ENCODE results near the gene PRKAG2.

The PRKAG2 gene

DNA sequence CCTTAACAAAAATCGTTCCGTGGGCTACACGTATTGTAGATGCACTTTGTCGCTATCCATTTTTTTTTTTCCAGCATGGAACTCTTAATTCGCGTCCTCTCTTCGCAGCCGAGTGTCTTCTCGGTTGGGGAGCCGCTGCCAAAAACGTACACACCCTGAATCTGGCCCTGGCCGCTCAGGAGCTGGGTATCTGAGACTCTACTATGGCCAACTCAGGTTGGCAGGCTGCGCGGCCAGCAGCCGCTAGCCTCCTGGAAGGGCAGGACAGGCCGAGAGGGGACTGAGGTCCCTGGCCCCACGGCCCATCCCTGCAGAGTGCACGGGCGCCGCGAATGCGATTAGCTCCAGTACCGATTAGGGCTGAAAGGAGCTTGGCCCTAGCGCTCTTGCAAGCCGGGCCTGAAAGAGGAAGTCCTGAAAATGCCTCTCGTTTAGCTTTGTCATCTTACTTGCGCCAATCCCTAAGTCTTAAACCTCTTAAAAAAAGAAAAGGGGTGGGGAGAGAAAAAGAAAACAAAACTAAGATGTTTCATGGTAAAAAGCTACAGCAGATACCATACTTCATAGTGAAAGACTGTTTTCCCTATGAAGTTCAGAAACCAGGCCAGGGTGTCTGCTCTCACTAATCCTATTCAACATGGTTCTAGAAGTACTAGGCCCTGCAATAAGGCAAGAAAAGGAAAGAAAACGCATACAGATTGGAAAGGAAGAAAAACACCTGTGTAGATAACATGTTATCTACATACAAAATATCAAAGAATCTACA lies 244.0 kb downstream of the PRKAG2 start:
- Mint-ChIP-seq H3K27me3 (no peaks in the 10 kb centered on the region), H3K4me1 (peaks cover 10 to 19% of the 10 kb centered on the region in 2 donors), H3K36me3 (peaks cover 2 to 7% of the 10 kb centered on the region in 2 donors), H3K4me3 (peak overlapping the region; percentile 91 to 92), H3K27ac (peak overlapping the region; percentile 96), H3K9me3 (peaks cover 3 to 4% of the 10 kb centered on the region in 2 donors)
- peak; percentile 74 for DNase-seq
- ATAC-seq (replicated peaks): peak; percentile 77 to 80

GRCh38 chr7:151631953-151632749 lies 244.8 kb downstream of the PRKAG2 start:
- peaks cover 10 to 19% of the 10 kb centered on the region in 2 donors for H3K4me1 Mint-ChIP-seq
- ATAC-seq (replicated peaks) (peak; percentile 74 to 77), DNase-seq (peak; percentile 90)
- peak overlapping the region; percentile 91 to 92 for H3K4me3 Mint-ChIP-seq
- H3K9me3 Mint-ChIP-seq: peaks cover 3 to 4% of the 10 kb centered on the region in 2 donors
- H3K27me3 Mint-ChIP-seq: no peaks in the 10 kb centered on the region
- H3K36me3 Mint-ChIP-seq: peaks cover 2 to 7% of the 10 kb centered on the region in 2 donors
- H3K27ac Mint-ChIP-seq: peak overlapping the region; percentile 96

- peak overlapping the region; percentile 79 to 88 for H3K4me3 Mint-ChIP-seq
- no peaks in the 10 kb centered on the region for H3K27me3 Mint-ChIP-seq
- peaks cover 3 to 4% of the 10 kb centered on the region in 2 donors for H3K9me3 Mint-ChIP-seq
- ATAC-seq (replicated peaks) (peak; percentile 21 to 26), DNase-seq (no peak)
- peaks cover 11 to 19% of the 10 kb centered on the region in 2 donors for H3K4me1 Mint-ChIP-seq
- peak overlapping the region; percentile 31 for H3K27ac Mint-ChIP-seq
- H3K36me3 Mint-ChIP-seq: peaks cover 2 to 7% of the 10 kb centered on the region in 2 donors
These were observed 245.4 kb downstream of the PRKAG2 start for GRCh38 chr7:151631570-151631952.

GRCh38 chr7:151630851-151631569 lies 245.9 kb downstream of the PRKAG2 start:
- no peaks in the 10 kb centered on the region for H3K27me3 Mint-ChIP-seq
- peak overlapping the region; percentile 79 to 88 for H3K4me3 Mint-ChIP-seq
- H3K27ac Mint-ChIP-seq: peak overlapping the region; percentile 31
- DNase-seq (no peak), ATAC-seq (replicated peaks) (no peak)
- peaks cover 11 to 19% of the 10 kb centered on the region in 2 donors for H3K4me1 Mint-ChIP-seq
- peaks cover 2 to 7% of the 10 kb centered on the region in 2 donors for H3K36me3 Mint-ChIP-seq
- H3K9me3 Mint-ChIP-seq: peaks cover 3 to 4% of the 10 kb centered on the region in 2 donors

- peaks cover 3 to 4% of the 10 kb centered on the region in 2 donors for H3K9me3 Mint-ChIP-seq
- H3K36me3 Mint-ChIP-seq: peaks cover 5 to 11% of the 10 kb centered on the region in 2 donors
- peaks cover 11 to 22% of the 10 kb centered on the region in 2 donors for H3K4me1 Mint-ChIP-seq
- ATAC-seq (replicated peaks) (no peak), DNase-seq (no peak)
- peak overlapping the region in 1 of 2 donors; percentile 79 for H3K4me3 Mint-ChIP-seq
- no peak overlapping the region for H3K27ac Mint-ChIP-seq
- H3K27me3 Mint-ChIP-seq: no peaks in the 10 kb centered on the region
These were observed 246.6 kb downstream of the PRKAG2 start for GRCh38 chr7:151630358-151630757.

DNA sequence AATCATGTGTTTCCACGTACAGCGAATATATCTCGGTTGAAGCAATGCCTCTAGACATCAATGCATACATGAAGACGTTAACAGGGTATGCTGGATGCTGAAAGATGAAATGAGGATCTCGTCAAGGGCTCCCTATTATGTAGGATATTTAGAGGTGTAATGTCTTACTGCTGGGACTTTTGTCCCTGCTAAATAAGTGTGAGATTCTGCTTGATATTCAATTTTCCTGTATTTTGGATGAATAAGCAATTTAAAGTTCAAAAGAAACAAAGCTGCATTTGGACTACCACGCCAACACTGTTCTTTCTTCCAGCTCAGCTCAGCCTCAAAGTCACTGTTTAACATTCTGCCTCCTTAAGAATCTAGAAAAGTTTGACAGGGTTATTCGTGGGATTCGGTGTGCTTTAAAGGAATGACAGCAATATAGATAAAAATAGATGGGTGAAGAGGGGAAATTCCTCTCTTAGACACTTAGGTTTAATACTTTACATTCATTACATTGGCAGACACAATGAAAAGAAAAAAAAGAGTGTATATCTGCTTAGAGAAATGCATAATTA lies 247.1 kb downstream of the PRKAG2 start:
- peaks cover 3 to 4% of the 10 kb centered on the region in 2 donors for H3K9me3 Mint-ChIP-seq
- no peak overlapping the region for H3K27ac Mint-ChIP-seq
- no peaks in the 10 kb centered on the region for H3K27me3 Mint-ChIP-seq
- peaks cover 9 to 17% of the 10 kb centered on the region in 2 donors for H3K36me3 Mint-ChIP-seq
- DNase-seq (no peak), ATAC-seq (replicated peaks) (no peak)
- H3K4me1 Mint-ChIP-seq: peaks cover 13 to 27% of the 10 kb centered on the region in 2 donors
- no peak overlapping the region for H3K4me3 Mint-ChIP-seq

DNA sequence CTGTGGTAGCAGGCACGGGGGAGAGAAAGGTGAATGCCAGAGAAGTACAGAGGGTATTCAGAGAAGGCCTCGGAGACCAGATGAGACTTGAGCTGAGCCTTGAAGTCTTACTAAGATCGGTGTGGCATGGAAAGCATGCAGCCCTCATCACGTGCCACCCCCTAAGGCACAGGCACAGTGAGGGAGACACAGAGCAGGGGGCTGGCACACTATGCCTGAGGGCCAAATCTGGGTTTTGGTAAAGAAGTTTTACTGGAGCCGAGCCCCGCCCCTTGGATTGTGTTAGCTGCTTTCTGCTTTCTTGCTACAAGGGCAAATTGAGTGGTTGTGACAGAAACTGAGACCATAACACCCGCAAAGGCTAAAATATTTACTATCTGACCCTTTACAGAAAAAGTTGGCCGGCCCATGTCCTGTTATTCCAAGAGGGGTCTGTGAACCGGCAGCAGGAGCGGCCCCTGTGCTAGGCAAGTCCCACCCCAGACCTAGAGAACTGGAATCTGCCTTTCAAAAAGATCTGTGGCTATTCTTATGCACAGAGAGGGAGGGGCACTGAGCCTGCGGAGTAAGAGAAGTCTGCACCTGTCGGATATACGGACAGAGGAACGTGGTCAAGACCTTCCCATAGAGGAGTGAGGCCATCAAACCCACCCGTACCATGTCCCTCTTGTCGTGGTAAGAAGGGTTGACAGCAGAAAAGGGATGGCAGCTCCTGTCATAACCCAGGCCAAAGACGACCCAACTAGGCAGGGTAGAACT lies 247.9 kb downstream of the PRKAG2 start:
- Mint-ChIP-seq H3K27me3 (no peaks in the 10 kb centered on the region), H3K9me3 (peaks cover 3 to 4% of the 10 kb centered on the region in 2 donors), H3K4me1 (peaks cover 17 to 34% of the 10 kb centered on the region in 2 donors), H3K36me3 (peaks cover 9 to 20% of the 10 kb centered on the region in 2 donors), H3K4me3 (no peak overlapping the region), H3K27ac (no peak overlapping the region)
- DNase-seq: no peak
- ATAC-seq (replicated peaks): no peak

GRCh38 chr7:151626422-151627115 lies 250.3 kb downstream of the PRKAG2 start:
- no peak overlapping the region for H3K27ac Mint-ChIP-seq
- peaks cover 8 to 16% of the 10 kb centered on the region in 2 donors for H3K36me3 Mint-ChIP-seq
- no peaks in the 10 kb centered on the region for H3K9me3 Mint-ChIP-seq
- peaks cover 13 to 31% of the 10 kb centered on the region in 2 donors for H3K4me1 Mint-ChIP-seq
- ATAC-seq (replicated peaks) (peak; percentile 56 to 71), DNase-seq (no peak)
- no peaks in the 10 kb centered on the region for H3K27me3 Mint-ChIP-seq
- no peak overlapping the region for H3K4me3 Mint-ChIP-seq

DNA sequence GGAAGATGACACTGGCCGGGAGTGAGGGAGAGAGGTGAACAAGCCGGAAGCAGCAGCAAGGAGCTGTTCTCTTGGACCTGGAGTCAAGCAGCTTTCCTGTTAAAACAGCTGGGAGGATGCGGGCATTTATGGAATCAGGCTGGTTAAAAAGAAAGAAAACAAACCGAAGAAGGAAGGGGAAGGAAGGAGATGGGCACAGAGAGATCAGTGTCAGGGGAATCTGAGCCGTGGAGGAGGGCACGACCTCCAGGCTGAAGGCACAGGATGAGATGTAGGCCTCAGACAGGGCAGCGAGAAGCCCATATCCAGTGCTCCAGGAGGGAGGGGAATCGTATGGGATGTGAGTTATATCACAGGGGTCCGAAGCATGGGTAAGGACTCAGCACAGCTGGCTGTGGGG lies 251.3 kb downstream of the PRKAG2 start:
- no peak overlapping the region for H3K4me3 Mint-ChIP-seq
- H3K27me3 Mint-ChIP-seq: no peaks in the 10 kb centered on the region
- no peaks in the 10 kb centered on the region for H3K9me3 Mint-ChIP-seq
- H3K4me1 Mint-ChIP-seq: peaks cover 10 to 25% of the 10 kb centered on the region in 2 donors
- H3K27ac Mint-ChIP-seq: no peak overlapping the region
- ATAC-seq (replicated peaks) (no peak), DNase-seq (no peak)
- H3K36me3 Mint-ChIP-seq: peaks cover 8 to 16% of the 10 kb centered on the region in 2 donors

DNA sequence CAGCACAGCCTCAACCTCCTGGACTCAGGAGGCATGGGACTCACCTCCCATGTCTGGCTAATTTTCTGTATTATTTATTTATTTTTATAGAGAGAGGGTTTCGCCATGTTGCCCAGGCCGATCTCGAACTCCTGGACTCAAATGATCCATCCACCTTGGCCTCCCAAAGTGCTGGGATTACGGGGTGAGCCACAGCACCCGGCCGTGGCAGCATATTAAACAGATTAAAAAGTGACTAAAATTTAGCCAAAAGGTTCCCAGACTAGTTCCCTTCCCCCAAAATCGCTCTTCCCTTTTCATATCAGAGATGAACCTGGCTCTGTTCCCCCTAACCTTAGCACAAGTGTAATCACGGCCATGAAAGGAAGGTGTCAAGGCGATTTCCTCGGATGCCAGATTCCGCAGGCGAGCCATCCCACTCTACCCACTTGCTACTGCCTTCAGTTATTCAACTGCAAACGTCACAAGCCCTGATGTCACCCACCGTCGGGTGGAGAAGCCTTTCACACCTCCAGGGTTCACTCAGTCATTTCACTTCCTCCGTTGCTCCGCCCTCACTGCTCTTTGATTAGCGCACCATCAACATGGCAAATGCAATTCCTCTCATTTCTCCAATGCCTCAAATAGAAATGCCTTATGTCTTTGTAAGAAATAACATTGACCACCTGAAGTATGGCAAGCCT lies 252.5 kb downstream of the PRKAG2 start:
- Mint-ChIP-seq H3K9me3 (no peaks in the 10 kb centered on the region), H3K36me3 (peaks cover 11 to 19% of the 10 kb centered on the region in 2 donors), H3K4me1 (peaks cover 10 to 25% of the 10 kb centered on the region in 2 donors), H3K27me3 (no peaks in the 10 kb centered on the region), H3K4me3 (no peak overlapping the region), H3K27ac (no peak overlapping the region)
- no peak for ATAC-seq (replicated peaks)
- no peak for DNase-seq

DNA sequence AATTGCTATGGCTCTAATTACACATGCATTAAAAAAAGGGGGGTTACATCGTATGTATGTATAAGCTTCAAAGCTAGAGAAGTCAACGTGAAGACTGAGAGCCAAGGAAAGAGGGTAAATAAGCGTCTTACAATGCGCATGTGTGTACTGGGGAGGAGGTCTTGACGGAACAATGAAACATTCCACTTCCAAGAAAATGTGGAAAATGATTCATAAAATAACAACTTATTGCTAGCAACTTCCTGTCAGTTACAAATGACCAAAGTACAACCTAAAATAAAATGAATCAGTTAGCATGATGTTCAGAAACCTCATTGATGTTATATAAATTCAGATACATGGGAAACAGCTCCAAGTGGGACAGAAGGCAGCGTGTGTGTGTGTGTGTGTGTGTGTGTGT lies 253.1 kb downstream of the PRKAG2 start:
- H3K27ac Mint-ChIP-seq: no peak overlapping the region

DNA sequence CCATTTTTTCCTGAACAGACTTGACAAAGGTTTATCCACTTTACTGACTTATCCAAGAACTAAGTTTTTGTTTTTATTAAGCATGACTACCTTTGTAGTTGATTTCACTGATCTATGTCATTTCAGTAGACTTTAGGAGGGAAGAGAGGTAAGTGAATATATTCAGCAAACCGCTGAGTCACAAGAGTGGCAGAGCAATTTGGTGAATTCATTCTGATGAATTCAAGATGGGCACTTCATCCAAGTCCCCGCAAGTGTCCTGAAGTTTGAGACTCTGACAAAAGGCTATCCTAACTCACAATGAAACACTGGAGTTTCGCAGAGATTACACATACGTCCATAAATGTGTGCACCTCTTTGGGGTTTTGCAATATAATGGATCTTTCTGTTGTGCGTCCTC lies 255.0 kb downstream of the PRKAG2 start:
- Mint-ChIP-seq H3K9me3 (no peaks in the 10 kb centered on the region), H3K4me3 (no peak overlapping the region), H3K36me3 (peaks cover 11 to 16% of the 10 kb centered on the region in 2 donors), H3K4me1 (peaks cover 7 to 21% of the 10 kb centered on the region in 2 donors), H3K27ac (no peak overlapping the region), H3K27me3 (no peaks in the 10 kb centered on the region)
- DNase-seq (no peak), ATAC-seq (replicated peaks) (no peak)

More for the DNA sequence above, 253.1 kb downstream of the PRKAG2 start:
- Mint-ChIP-seq H3K27me3 (no peaks in the 10 kb centered on the region), H3K4me1 (peaks cover 9 to 23% of the 10 kb centered on the region in 2 donors), H3K4me3 (no peak overlapping the region), H3K36me3 (peaks cover 11 to 18% of the 10 kb centered on the region in 2 donors), H3K9me3 (no peaks in the 10 kb centered on the region)
- DNase-seq (no peak), ATAC-seq (replicated peaks) (no peak)

All from stimulated activated naive B cell treated with anti-CD40 and anti-IgM and Interleukin-4, amounts not matched to agents 10 μg/mL and 1 μg/mL and 100 μg/mL, for 72 hours (primary cell).